Stimulated activated naive CD8-positive, alpha-beta T cell treated with anti-CD3 and anti-CD28 coated beads, Interleukin-15, amount 100 ng/mL, for 72 hours (primary cell): ENCODE data around the gene MIS18A.

Source experiments
- ATAC-seq: fragments of 150-1000 bp; cut with Tn5 transposase; 2 replicates; pipeline ENCODE4 v1.10.0; 2021; ENCODE audit warnings: mild to moderate bottlenecking, moderate library complexity
- DNase-seq, 2 donors: peaks; one replicate each; pipeline ENCODE4 v3.0.0; 2021 to 2022
- H3K27ac Mint-ChIP-seq, 2 donors: one replicate each; pipeline ENCODE4 v1.8.0; 2022; ENCODE audit warnings: mild to moderate bottlenecking in 2 of 2, mixed read lengths in 2 of 2, moderate library complexity in 2 of 2
- H3K27me3 Mint-ChIP-seq: one replicate; pipeline ENCODE4 v1.8.0; 2022; ENCODE audit warnings: mixed read lengths
- H3K4me1 Mint-ChIP-seq: one replicate; pipeline ENCODE4 v1.8.0; 2022; ENCODE audit warnings: mild to moderate bottlenecking, mixed read lengths
- H3K4me3 Mint-ChIP-seq, 2 donors: one replicate each; pipeline ENCODE4 v1.8.0; 2022; ENCODE audit warnings: mild to moderate bottlenecking in 2 of 2, mixed read lengths in 2 of 2, moderate library complexity in 1 of 2
- H3K9me3 Mint-ChIP-seq, 2 donors: one replicate each; pipeline ENCODE4 v1.8.0; 2022; ENCODE audit warnings: mixed read lengths in 2 of 2

Gene MIS18A

GRCh38 chr21:32248571-32249461 lies 30.0 kb downstream of the MIS18A start:
- H3K4me1 Mint-ChIP-seq = no peaks in the 10 kb centered on the region
- DNase-seq (no peak), ATAC-seq (no peak)
- peaks cover 0 to 16% of the 10 kb centered on the region in 2 donors for H3K9me3 Mint-ChIP-seq
- H3K27ac Mint-ChIP-seq = no peak overlapping the region
- H3K4me3 Mint-ChIP-seq = no peak overlapping the region
- H3K27me3 Mint-ChIP-seq = peaks cover 51% of the 10 kb centered on the region

- Mint-ChIP-seq H3K27me3 (peaks cover 44% of the 10 kb centered on the region), H3K4me1 (no peaks in the 10 kb centered on the region), H3K4me3 (no peak overlapping the region), H3K9me3 (peaks cover 0 to 16% of the 10 kb centered on the region in 2 donors), H3K27ac (no peak overlapping the region)
- ATAC-seq (no peak), DNase-seq (no peak)
Observed at GRCh38 chr21:32246571-32247140, 32.2 kb downstream of the MIS18A start.

DNA sequence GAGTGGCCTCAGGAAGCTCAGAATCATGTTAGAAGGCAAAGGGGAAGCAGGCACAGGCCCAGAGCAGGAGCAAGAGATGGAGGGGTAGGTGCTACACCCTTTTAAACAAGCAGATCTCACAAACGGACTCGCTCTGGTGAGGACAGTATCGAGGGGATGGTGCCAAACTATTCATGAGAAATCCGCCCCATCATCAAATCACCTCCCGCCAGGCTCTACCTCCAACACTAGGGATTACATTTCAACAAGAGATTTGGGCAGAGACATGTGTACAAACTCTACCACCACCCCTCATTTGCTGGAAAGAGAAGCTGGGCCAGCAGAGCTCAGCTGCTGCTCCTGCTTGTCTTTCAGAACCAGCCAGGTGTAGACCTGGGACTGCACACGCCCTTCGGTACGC lies 32.9 kb downstream of the MIS18A start:
- no peak overlapping the region for H3K4me3 Mint-ChIP-seq
- DNase-seq = no peak
- peaks cover 0 to 9% of the 10 kb centered on the region in 2 donors for H3K9me3 Mint-ChIP-seq
- H3K4me1 Mint-ChIP-seq = peaks cover 4% of the 10 kb centered on the region
- no peak for ATAC-seq
- H3K27ac Mint-ChIP-seq = no peak overlapping the region
- H3K27me3 Mint-ChIP-seq = peaks cover 37% of the 10 kb centered on the region

DNA sequence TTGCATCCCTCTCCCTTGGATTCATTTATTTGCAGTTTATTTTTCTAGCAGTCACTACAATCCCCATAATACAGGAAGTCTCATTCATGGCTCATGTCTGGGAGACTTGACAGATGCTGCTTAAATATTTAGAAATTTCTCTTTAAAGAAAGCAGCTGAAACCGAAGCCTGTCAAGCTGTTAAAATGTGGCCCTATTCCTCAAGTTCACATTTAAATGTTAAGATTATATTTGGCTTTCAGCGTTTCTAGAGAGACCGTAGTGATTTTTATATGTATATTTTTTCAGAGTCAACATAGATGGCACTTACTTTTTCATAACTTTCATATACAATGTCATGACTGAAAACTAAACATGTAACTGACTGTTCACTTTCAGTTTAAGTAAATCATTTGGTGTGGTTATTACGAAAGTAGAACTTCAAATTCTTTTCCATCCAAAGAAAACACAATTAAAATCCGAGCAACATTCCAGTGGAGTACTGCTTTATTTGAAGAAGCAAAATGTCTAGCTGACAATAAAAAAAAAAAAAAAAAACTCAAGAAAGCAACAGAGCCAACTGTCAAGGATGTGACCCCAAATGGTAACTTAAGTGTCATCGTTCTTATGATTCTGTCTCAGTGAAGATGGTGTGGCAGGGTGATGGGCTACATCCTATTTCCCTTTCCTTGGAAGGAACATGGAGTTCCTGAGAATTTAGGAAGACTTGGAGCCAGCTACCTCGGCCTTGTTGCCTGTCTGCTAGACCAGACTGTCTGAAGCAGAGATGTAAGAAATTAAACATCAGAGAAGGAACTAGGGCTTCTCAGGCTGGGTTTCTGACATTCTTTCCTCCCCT lies 37.8 kb downstream of the MIS18A start:
- H3K4me3 Mint-ChIP-seq = no peak overlapping the region
- ATAC-seq (no peak), DNase-seq (no peak)
- peaks cover 0 to 9% of the 10 kb centered on the region in 2 donors for H3K9me3 Mint-ChIP-seq
- peaks cover 11% of the 10 kb centered on the region for H3K27me3 Mint-ChIP-seq
- peaks cover 8% of the 10 kb centered on the region for H3K4me1 Mint-ChIP-seq
- peak overlapping the region; percentile 3 to 42 for H3K27ac Mint-ChIP-seq

GRCh38 chr21:32239551-32239950 lies 39.3 kb downstream of the MIS18A start:
- Mint-ChIP-seq H3K27ac (no peak overlapping the region), H3K4me1 (peaks cover 8% of the 10 kb centered on the region), H3K4me3 (no peak overlapping the region), H3K9me3 (peaks cover 0 to 9% of the 10 kb centered on the region in 2 donors), H3K27me3 (no peaks in the 10 kb centered on the region)
- ATAC-seq = no peak
- DNase-seq = no peak

- Mint-ChIP-seq H3K4me3 (no peak overlapping the region), H3K4me1 (peaks cover 8% of the 10 kb centered on the region), H3K27ac (no peak overlapping the region), H3K27me3 (no peaks in the 10 kb centered on the region), H3K9me3 (peaks cover 0 to 9% of the 10 kb centered on the region in 2 donors)
- DNase-seq (no peak), ATAC-seq (no peak)
Observed at GRCh38 chr21:32238063-32238462, 40.8 kb downstream of the MIS18A start.

DNA sequence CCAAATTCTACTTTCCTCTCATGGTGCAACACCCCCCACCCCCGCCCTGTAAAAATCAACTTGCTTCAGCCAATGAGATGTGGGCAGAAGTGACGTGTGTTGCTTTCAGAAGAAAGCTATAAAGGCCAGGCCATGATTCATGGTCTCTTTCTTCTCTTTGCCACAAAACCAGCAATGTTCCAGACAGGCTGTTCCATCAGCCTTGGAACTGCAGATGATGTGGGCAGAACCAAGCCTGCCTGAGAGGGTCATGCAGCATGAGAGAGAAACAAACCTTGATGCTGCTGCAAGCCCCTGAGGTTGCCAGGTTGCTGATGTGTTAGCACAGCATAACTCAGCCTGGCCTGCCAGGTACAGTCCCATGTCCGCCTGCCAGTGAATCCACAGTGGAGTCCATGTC lies 41.8 kb downstream of the MIS18A start:
- ATAC-seq (no peak), DNase-seq (no peak)
- Mint-ChIP-seq H3K4me3 (no peak overlapping the region), H3K27me3 (no peaks in the 10 kb centered on the region), H3K4me1 (peaks cover 8% of the 10 kb centered on the region), H3K9me3 (peaks cover 0 to 9% of the 10 kb centered on the region in 2 donors), H3K27ac (no peak overlapping the region)

GRCh38 chr21:32233722-32234301 lies 45.0 kb downstream of the MIS18A start:
- DNase-seq (no peak), ATAC-seq (no peak)
- no peak overlapping the region for H3K27ac Mint-ChIP-seq
- peaks cover 0 to 8% of the 10 kb centered on the region in 2 donors for H3K9me3 Mint-ChIP-seq
- no peaks in the 10 kb centered on the region for H3K27me3 Mint-ChIP-seq
- no peak overlapping the region for H3K4me3 Mint-ChIP-seq
- no peaks in the 10 kb centered on the region for H3K4me1 Mint-ChIP-seq

- Mint-ChIP-seq H3K27me3 (no peaks in the 10 kb centered on the region), H3K9me3 (peaks cover 0 to 1% of the 10 kb centered on the region in 2 donors), H3K4me3 (no peak overlapping the region), H3K27ac (no peak overlapping the region), H3K4me1 (no peaks in the 10 kb centered on the region)
- DNase-seq (no peak), ATAC-seq (no peak)
Observed at GRCh38 chr21:32233055-32233546, 45.7 kb downstream of the MIS18A start.

- Mint-ChIP-seq H3K27me3 (no peaks in the 10 kb centered on the region), H3K4me1 (no peaks in the 10 kb centered on the region), H3K27ac (no peak overlapping the region), H3K4me3 (no peak overlapping the region), H3K9me3 (peaks cover 14 to 22% of the 10 kb centered on the region in 2 donors)
- DNase-seq = no peak
- ATAC-seq = no peak
Observed at GRCh38 chr21:32226444-32226843, 52.4 kb downstream of the MIS18A start.
